NB4 (cell line): Measurements from ENCODE around the gene MADCAM1.

Source experiments
- MAX ChIP-seq: IDR thresholded peaks from 2 replicates; pipeline ENCODE4 v1.6.1; 2011; ENCODE audit warnings: low read depth, low read length
- MYC ChIP-seq: IDR thresholded peaks from 2 replicates; pipeline ENCODE4 v1.6.1; 2011; ENCODE audit warnings: low read depth, low read length
- POLR2A ChIP-seq: IDR thresholded peaks from 2 replicates; pipeline ENCODE4 v1.6.1; 2011; ENCODE audit warnings: mild to moderate bottlenecking; ENCODE audit not compliant: insufficient read length; ENCODE audit errors: extremely low read depth
- TF ChIP-seq, protein P1 (sequence below): IDR thresholded peaks from one replicate; pipeline ENCODE4 v1.5.1; 2012; ENCODE audit warnings: low read depth, low read length

DNA sequence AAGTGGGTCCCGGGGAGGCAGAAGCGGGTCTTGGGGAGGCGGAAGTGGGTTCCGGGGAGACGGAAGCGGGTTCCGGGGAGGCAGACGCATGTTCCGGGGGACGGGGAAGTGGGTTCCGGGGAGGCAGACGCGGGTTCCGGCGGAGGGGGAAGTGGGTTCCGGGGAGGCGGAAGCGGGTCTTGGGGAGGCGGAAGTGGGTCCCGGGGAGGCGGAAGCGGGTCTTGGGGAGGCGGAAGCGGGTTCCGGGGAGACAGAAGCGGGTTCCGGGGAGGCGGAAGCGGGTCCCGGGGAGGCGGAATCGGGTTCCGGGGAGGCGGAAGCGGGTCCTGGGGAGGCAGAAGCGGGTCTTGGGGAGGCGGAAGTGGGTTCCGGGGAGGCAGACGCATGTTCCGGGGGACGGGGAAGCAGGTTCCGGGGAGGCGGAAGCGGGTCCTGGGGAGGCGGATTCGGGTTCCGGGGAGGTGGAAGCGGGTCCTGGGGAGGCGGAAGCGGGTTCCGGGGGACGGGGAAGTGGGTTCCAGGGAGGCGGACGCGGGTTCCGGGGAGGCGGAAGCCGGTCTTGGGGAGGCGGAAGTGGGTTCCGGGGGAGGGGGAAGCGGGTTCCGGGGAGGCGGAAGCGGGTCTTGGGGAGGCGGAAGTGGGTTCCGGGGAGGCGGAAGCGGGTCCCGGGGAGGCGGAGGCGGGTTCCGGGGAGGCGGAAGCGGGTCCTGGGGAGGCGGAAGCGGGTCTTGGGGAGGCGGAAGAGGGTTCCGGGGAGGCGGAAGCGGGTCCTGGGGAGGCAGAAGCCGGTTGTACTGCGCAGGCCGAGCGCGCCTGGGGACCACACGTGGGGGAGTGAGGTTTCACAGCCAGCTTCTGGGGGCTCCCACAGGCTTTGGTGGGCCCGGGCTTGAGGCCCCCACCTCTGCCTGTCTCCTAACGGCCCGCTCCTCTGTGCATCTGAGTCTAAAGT, 37.9 kb upstream of the MADCAM1 start:
- TF ChIP-seq, protein P1, sequence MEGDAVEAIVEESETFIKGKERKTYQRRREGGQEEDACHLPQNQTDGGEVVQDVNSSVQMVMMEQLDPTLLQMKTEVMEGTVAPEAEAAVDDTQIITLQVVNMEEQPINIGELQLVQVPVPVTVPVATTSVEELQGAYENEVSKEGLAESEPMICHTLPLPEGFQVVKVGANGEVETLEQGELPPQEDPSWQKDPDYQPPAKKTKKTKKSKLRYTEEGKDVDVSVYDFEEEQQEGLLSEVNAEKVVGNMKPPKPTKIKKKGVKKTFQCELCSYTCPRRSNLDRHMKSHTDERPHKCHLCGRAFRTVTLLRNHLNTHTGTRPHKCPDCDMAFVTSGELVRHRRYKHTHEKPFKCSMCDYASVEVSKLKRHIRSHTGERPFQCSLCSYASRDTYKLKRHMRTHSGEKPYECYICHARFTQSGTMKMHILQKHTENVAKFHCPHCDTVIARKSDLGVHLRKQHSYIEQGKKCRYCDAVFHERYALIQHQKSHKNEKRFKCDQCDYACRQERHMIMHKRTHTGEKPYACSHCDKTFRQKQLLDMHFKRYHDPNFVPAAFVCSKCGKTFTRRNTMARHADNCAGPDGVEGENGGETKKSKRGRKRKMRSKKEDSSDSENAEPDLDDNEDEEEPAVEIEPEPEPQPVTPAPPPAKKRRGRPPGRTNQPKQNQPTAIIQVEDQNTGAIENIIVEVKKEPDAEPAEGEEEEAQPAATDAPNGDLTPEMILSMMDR = no peak
- no peak for TF ChIP-seq MAX
- no peak for TF ChIP-seq POLR2A
- TF ChIP-seq MYC = no peak
